Ishikawa (cell line): ENCODE measurements around the gene NPAS3.

Experiments used
- CEBPB ChIP-seq: IDR thresholded peaks from 2 replicates; pipeline ENCODE4 v1.6.1; 2012
- CREB1 ChIP-seq: IDR thresholded peaks from 2 replicates; pipeline ENCODE4 v1.6.1; 2012; ENCODE audit warnings: low read depth
- EGR1 ChIP-seq: IDR thresholded peaks from 2 replicates; pipeline ENCODE4 v1.6.1; 2012
- EP300 ChIP-seq: IDR thresholded peaks from 2 replicates; pipeline ENCODE4 v1.6.1; 2012; ENCODE audit warnings: borderline replicate concordance
- FOXM1 ChIP-seq: IDR thresholded peaks from 2 replicates; pipeline ENCODE4 v1.6.1; 2012; ENCODE audit warnings: low read depth, borderline replicate concordance
- NFIC ChIP-seq: IDR thresholded peaks from 2 replicates; pipeline ENCODE4 v1.6.1; 2012
- RAD21 ChIP-seq: IDR thresholded peaks from 2 replicates; pipeline ENCODE4 v1.6.1; 2012; ENCODE audit warnings: low read depth
- TAF1 ChIP-seq: IDR thresholded peaks from 2 replicates; pipeline ENCODE4 v1.6.1; 2012; ENCODE audit warnings: low read depth, mild to moderate bottlenecking
- TCF12 ChIP-seq: IDR thresholded peaks from 2 replicates; pipeline ENCODE4 v1.6.1; 2012; ENCODE audit warnings: low read depth
- TEAD4 ChIP-seq: IDR thresholded peaks from 2 replicates; pipeline ENCODE4 v1.6.1; 2012
- USF1 ChIP-seq: IDR thresholded peaks from 2 replicates; pipeline ENCODE4 v1.6.1; 2012
- YY1 ChIP-seq: IDR thresholded peaks from 2 replicates; pipeline ENCODE4 v1.6.1; 2012; ENCODE audit warnings: low read depth
- ZBTB7A ChIP-seq: IDR thresholded peaks from 2 replicates; pipeline ENCODE4 v1.6.1; 2012; ENCODE audit warnings: low read depth
- TF ChIP-seq, protein P1 (sequence below): IDR thresholded peaks from 2 replicates; pipeline ENCODE4 v1.6.1; 2012; ENCODE audit warnings: low read depth, mild to moderate bottlenecking
- TF ChIP-seq, protein P2 (sequence below): IDR thresholded peaks from 2 replicates; pipeline ENCODE4 v1.6.1; 2012

The NPAS3 gene

GRCh38 chr14:33717866-33718265, 779.2 kb downstream of the NPAS3 start:
- TF ChIP-seq RAD21 (no peak), CREB1 (no peak), CEBPB (no peak), TEAD4 (no peak), ZBTB7A (no peak), EGR1 (no peak), NFIC (no peak), TAF1 (no peak), USF1 (no peak), EP300 (no peak), FOXM1 (no peak)
- TF ChIP-seq, protein P1, sequence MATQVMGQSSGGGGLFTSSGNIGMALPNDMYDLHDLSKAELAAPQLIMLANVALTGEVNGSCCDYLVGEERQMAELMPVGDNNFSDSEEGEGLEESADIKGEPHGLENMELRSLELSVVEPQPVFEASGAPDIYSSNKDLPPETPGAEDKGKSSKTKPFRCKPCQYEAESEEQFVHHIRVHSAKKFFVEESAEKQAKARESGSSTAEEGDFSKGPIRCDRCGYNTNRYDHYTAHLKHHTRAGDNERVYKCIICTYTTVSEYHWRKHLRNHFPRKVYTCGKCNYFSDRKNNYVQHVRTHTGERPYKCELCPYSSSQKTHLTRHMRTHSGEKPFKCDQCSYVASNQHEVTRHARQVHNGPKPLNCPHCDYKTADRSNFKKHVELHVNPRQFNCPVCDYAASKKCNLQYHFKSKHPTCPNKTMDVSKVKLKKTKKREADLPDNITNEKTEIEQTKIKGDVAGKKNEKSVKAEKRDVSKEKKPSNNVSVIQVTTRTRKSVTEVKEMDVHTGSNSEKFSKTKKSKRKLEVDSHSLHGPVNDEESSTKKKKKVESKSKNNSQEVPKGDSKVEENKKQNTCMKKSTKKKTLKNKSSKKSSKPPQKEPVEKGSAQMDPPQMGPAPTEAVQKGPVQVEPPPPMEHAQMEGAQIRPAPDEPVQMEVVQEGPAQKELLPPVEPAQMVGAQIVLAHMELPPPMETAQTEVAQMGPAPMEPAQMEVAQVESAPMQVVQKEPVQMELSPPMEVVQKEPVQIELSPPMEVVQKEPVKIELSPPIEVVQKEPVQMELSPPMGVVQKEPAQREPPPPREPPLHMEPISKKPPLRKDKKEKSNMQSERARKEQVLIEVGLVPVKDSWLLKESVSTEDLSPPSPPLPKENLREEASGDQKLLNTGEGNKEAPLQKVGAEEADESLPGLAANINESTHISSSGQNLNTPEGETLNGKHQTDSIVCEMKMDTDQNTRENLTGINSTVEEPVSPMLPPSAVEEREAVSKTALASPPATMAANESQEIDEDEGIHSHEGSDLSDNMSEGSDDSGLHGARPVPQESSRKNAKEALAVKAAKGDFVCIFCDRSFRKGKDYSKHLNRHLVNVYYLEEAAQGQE = no peak
- TF ChIP-seq, protein P2, sequence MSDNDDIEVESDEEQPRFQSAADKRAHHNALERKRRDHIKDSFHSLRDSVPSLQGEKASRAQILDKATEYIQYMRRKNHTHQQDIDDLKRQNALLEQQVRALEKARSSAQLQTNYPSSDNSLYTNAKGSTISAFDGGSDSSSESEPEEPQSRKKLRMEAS = no peak

- TF ChIP-seq, protein P2 = no peak
- TF ChIP-seq TEAD4 (no peak), YY1 (no peak), EGR1 (no peak), TCF12 (no peak), NFIC (no peak)
- TF ChIP-seq, protein P1 = no peak
Measured at GRCh38 chr14:33720284-33720787, 781.7 kb downstream of the NPAS3 start.

DNA sequence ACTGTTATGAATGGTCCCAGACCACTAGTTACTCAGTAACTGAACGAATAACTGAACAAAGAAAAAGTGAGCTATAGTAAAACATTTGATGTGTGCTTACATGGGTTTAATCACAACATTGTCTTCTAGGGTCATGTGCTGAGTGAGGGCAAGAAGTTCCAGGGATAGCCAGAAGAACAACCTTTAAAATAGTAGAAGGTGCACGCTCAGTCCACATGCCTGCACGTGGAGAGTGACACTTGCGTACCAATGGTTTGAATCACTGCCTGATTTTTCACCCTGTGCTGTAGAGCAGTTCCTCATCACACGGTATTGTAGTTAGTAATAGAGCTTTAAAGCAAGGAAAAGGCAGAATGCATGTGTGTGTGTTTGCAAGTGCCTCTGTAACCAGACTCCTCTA, 788.0 kb downstream of the NPAS3 start:
- no peak for TF ChIP-seq TCF12
- no peak for TF ChIP-seq NFIC
- no peak for TF ChIP-seq USF1
- no peak for TF ChIP-seq TAF1
- TF ChIP-seq, protein P1 = no peak
- no peak for TF ChIP-seq TEAD4
- TF ChIP-seq CEBPB = no peak
- TF ChIP-seq, protein P2 = no peak
- no peak for TF ChIP-seq ZBTB7A
- no peak for TF ChIP-seq EGR1
- no peak for TF ChIP-seq CREB1
- TF ChIP-seq YY1 = no peak
- no peak for TF ChIP-seq EP300

- TF ChIP-seq RAD21 (no peak), YY1 (no peak), TAF1 (no peak), ZBTB7A (no peak)
Measured at GRCh38 chr14:33727606-33728005, 788.9 kb downstream of the NPAS3 start.
